ENCODE measurements around the gene PTPRU. TPM values are rescaled to one million over a fixed set of nuclear protein-coding genes. Genes with fewer than 3 reads are reported as not detected.

Gene PTPRU
- total RNA-seq, 3 donors from 2014 or later = 1.8 to 14.3 (median 2.2) TPM

DNA sequence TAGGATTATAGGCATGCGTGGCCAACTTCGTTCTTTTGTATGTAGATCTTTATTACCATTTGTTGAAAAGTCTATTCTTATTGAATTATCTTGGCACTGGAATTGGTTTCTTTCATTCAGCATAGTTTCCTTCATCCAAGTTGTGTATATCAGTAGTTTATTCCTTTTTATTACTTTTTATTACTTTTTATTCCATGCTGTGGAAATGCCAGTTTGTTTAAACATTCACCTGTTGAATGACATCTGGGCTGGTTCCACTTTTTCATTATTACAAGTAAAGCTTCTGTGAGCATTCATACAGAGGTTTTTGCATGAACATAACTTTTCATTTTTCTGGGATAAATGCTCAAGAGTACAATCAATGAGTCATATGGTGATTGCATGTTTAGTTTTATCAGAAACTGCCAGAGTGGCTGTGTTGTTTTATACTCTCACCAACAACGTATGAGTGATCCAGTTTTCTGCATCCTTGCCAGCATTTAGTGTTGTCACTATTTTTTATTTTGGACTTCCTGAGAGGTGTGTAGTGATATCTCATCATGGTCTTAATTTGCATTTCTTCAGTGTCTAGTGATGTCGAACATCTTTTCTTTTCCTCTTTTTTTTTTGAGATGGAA, 28.6 kb downstream of the PTPRU start:
- peak; percentile 78 for ATAC-seq
- TF ChIP-seq, protein P1, sequence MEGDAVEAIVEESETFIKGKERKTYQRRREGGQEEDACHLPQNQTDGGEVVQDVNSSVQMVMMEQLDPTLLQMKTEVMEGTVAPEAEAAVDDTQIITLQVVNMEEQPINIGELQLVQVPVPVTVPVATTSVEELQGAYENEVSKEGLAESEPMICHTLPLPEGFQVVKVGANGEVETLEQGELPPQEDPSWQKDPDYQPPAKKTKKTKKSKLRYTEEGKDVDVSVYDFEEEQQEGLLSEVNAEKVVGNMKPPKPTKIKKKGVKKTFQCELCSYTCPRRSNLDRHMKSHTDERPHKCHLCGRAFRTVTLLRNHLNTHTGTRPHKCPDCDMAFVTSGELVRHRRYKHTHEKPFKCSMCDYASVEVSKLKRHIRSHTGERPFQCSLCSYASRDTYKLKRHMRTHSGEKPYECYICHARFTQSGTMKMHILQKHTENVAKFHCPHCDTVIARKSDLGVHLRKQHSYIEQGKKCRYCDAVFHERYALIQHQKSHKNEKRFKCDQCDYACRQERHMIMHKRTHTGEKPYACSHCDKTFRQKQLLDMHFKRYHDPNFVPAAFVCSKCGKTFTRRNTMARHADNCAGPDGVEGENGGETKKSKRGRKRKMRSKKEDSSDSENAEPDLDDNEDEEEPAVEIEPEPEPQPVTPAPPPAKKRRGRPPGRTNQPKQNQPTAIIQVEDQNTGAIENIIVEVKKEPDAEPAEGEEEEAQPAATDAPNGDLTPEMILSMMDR (IDR thresholded peaks at IDR 0.05) = no peak
- DNase-seq = no peak
- H3K4me3 ChIP-seq = no peak overlapping the region
- intact Hi-C loops (cut with DNase I, micrococcal nuclease) = no loop called here
- H3K36me3 ChIP-seq (ENCODE audit: low read depth) = no peaks in the 10 kb centered on the region
- no peaks in the 10 kb centered on the region for H3K4me1 ChIP-seq (ENCODE audit: low read depth)
- no peaks in the 10 kb centered on the region for H3K9me3 ChIP-seq

- H3K36me3 ChIP-seq (ENCODE audit: low read depth) = no peaks in the 10 kb centered on the region
- H3K9me3 ChIP-seq = no peaks in the 10 kb centered on the region
- intact Hi-C loops (cut with DNase I, micrococcal nuclease) = no loop called here
- peaks cover 9% of the 10 kb centered on the region for H3K4me1 ChIP-seq (ENCODE audit: low read depth)
- DNase-seq (no peak), ATAC-seq (no peak)
- H3K4me3 ChIP-seq = no peak overlapping the region
- TF ChIP-seq, protein P1 (IDR thresholded peaks at IDR 0.05) = no peak
Measured at GRCh38 chr1:29266912-29267311, 30.6 kb downstream of the PTPRU start.

DNA sequence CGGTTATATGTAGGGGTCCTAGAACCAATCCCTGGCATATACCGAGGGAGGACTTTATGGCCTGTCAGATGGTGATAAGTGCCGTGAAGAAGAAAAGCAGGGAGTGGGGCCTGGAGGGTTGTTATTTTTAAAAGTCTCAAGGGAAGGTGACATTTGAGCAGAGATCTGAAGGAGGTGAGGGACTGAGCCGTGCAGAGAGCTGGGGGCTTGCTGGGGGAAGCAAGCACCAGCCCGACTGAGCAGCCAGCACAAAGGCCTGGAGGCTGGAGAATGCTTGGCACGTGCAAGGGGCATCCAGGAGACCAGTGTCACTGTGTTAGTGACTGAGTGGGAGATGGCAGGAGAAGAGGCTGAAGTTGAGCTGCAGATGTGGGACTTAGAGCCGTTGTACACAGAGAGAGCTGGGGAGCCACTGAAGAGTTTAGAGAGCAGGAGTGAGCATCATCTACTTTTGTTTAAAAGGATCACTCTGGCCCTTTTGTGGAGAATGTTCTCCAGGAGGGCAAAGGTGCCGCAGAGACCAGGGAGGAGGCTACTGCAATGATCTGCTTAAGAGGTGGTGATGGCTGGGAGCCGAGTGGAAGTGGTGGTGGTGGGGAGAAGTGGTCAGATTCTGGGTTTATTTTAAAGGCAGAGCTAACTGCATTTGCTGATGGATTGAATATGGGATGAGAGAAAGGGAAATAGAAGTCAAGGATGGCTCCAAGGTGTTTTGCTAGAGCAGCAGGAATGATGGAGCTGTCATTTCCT, 31.2 kb downstream of the PTPRU start:
- ATAC-seq (no peak), DNase-seq (peak in 1 of 3 donors; percentile 16)
- no peaks in the 10 kb centered on the region for H3K36me3 ChIP-seq (ENCODE audit: low read depth)
- no peak overlapping the region for H3K4me3 ChIP-seq
- TF ChIP-seq, protein P1 (IDR thresholded peaks at IDR 0.05) = no peak
- H3K9me3 ChIP-seq = no peaks in the 10 kb centered on the region
- intact Hi-C loops (cut with DNase I, micrococcal nuclease) = no loop called here
- H3K4me1 ChIP-seq (ENCODE audit: low read depth) = peaks cover 12% of the 10 kb centered on the region

DNA sequence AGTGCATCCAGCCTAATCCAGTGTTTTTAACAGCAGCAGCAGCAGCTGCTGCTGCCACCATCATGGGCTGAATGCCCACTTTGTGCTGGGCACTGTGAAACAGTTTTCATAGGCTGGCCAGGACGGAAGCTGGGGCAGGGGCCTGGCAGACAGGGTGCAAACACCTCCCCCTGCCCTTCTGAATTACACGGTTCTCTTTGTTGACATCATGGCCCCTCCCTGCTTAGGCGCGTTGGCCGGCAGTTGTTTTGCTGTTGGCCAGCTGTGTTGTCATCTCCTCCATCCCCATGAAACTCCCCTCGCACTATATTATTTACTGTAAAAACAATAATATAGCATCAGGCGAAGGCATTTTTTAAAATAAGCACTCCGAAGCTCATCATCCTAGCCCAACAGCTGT, 33.1 kb downstream of the PTPRU start:
- H3K4me1 ChIP-seq (ENCODE audit: low read depth) = peaks cover 12% of the 10 kb centered on the region
- ATAC-seq = no peak
- no peaks in the 10 kb centered on the region for H3K36me3 ChIP-seq (ENCODE audit: low read depth)
- TF ChIP-seq, protein P1 (IDR thresholded peaks at IDR 0.05) = no peak
- peak in 1 of 3 donors; percentile 30 for DNase-seq
- no peaks in the 10 kb centered on the region for H3K9me3 ChIP-seq
- intact Hi-C loops (cut with DNase I, micrococcal nuclease) = no loop called here
- no peak overlapping the region for H3K4me3 ChIP-seq

DNA sequence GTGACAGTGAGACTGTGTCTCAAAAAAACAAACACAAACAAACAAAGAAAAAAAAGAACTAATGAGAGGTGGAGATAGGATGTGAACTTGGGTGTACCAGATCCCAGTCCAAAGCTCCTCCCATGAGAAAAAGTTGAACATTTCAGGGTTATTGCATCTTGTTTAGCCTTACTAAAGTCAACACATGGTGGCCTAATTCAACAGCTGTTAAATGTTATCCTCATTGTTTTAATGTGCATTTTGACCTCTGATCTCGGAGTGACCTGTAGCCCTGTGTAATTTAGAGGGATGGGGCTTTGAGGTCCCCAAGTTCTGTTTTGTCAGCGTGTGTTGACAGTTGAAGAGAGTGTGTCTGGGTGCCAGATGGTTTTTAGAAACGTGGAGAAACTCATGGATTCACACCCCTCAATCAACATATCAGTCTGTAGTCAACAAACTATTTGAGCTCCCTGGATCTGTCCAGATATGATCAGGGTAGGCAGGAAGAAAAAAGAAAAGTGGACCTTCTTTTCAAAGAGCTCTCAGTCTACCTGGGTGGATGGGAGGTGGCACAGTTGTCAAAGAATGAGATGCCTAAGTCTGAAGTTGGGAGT, 34.7 kb downstream of the PTPRU start:
- H3K4me3 ChIP-seq = no peak overlapping the region
- intact Hi-C loops (cut with DNase I, micrococcal nuclease) = no loop called here
- DNase-seq (no peak), ATAC-seq (peak; percentile 23)
- H3K36me3 ChIP-seq (ENCODE audit: low read depth) = no peaks in the 10 kb centered on the region
- H3K9me3 ChIP-seq = no peaks in the 10 kb centered on the region
- peaks cover 12% of the 10 kb centered on the region for H3K4me1 ChIP-seq (ENCODE audit: low read depth)
- TF ChIP-seq, protein P1 (IDR thresholded peaks at IDR 0.05) = no peak

All from mucosa of descending colon (tissue), 3 donors.